ENCODE data around the gene SLC26A6. TPM values are rescaled to one million over a fixed set of nuclear protein-coding genes. Genes with fewer than 3 reads are reported as not detected.

SLC26A6 gene
- 17.7 and 19.2 TPM in 2 replicates for total RNA-seq

GRCh38 chr3:48635222-48636021 is at the start of gene SLC26A6:
SLC26A6 (minus strand) TSS chr3:48635461; CDS start chr3:48635393, 68 bp downstream.

GRCh38 chr3:48662753-48663488 is 27.7 kb upstream of the SLC26A6 start, which contains the start of gene CELSR3:
CELSR3 (minus strand) TSS chr3:48662886; CDS start chr3:48662634, 252 bp downstream.

GRCh38 chr3:48621461-48621869 is 13.8 kb downstream of the SLC26A6 start, which contains the start of gene TMEM89:
TMEM89 (minus strand) TSS chr3:48621769; CDS start chr3:48621756, 13 bp downstream.

GRCh38 chr3:48609088-48610005 is 25.9 kb downstream of the SLC26A6 start, which contains the start of gene UQCRC1:
UQCRC1 (minus strand) TSS chr3:48609646; CDS start chr3:48609620, 26 bp downstream.

GRCh38 chr3:48595075-48595525 is 40.2 kb downstream of the SLC26A6 start, which contains the start of gene COL7A1:
COL7A1 (minus strand) TSS chr3:48595329; CDS start chr3:48595159, 170 bp downstream.

Other genes with a start within 250 kb of the SLC26A6 start
- gene PLXNB1, start 205.4 kb downstream of the SLC26A6 start, total RNA-seq = 10.9 and 12.4 TPM in 2 replicates
- gene CCDC51, start 195.3 kb downstream of the SLC26A6 start, total RNA-seq = 15.8 and 17.2 TPM in 2 replicates
- 298 and 375 TPM in 2 replicates for gene TMA7, start 195.2 kb downstream of the SLC26A6 start, total RNA-seq
- gene ATRIP, start 188.7 kb downstream of the SLC26A6 start, total RNA-seq = 4.7 and 5.3 TPM in 2 replicates
- 119 and 121 TPM in 2 replicates for gene SHISA5, start 131.3 kb downstream of the SLC26A6 start, total RNA-seq
- gene PFKFB4, start 78.7 kb downstream of the SLC26A6 start, total RNA-seq = 12.0 and 14.8 TPM in 2 replicates
- 0.31 and 0.64 TPM in 2 replicates for gene UCN2, start 71.7 kb downstream of the SLC26A6 start, total RNA-seq
- gene COL7A1, start 40.1 kb downstream of the SLC26A6 start, total RNA-seq = 9.5 and 13.6 TPM in 2 replicates
- 130 and 150 TPM in 2 replicates for gene UQCRC1, start 25.8 kb downstream of the SLC26A6 start, total RNA-seq
- gene TMEM89, start 13.7 kb downstream of the SLC26A6 start, total RNA-seq = not detected in 2 replicates
- gene CELSR3, start 27.4 kb upstream of the SLC26A6 start, total RNA-seq = 1.5 and 2.2 TPM in 2 replicates
- gene NCKIPSD, start 50.5 kb upstream of the SLC26A6 start, total RNA-seq = 21.4 and 28.5 TPM in 2 replicates
- gene IP6K2, start 81.8 kb upstream of the SLC26A6 start, total RNA-seq = 56.8 and 63.0 TPM in 2 replicates
- gene PRKAR2A, start 212.4 kb upstream of the SLC26A6 start, total RNA-seq = 21.2 and 30.6 TPM in 2 replicates